Right renal pelvis (tissue), 4 donors: Measurements from ENCODE around the gene ITGBL1. TPM values are rescaled to one million over a fixed set of nuclear protein-coding genes. Genes with fewer than 3 reads are reported as not detected.
"Not testable (repeated sequence)": the region's sequence is repeated elsewhere in the genome, so short reads cannot be mapped to it uniquely, and the experiment has no call there.

Experiments
- DNase-seq, 4 donors: peaks; one replicate each; pipeline ENCODE4 v3.0.0-alpha.2; 2013; ENCODE audit warnings: low read depth in 4 of 4, low spot score in 3 of 4, missing footprints in 1 of 4
- polyA plus RNA-seq, 4 donors: library from polyadenylated mRNA; unstranded; fragments of 120-200 nt; gene quantifications; one replicate each; pipeline ENCODE4 v1.2.1, GENCODE V29; 2013; ENCODE audit not compliant: insufficient read length in 4 of 4

Gene ITGBL1
- polyA plus RNA-seq, 4 donors = 0.45 to 2.8 (median 0.95) TPM

DNA sequence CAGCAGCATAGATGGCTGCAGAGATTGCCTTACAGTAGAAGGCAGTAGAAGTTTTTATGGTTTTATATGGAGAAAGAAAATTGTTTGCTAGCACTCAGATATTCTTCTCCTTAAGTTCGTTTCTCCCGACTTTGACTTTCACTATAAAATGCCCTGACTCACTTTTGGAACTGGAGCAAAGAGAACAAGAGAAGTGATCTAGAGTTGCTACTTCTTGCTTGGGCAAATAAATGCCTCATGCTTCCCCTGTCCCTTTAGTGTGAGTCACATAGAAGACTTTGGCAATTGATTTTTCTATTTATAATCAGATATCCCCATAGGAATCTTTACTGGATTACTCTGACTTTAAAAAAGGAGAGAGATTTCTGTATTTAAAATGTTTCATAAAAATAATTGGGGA is 46.9 kb downstream of the ITGBL1 start:
- DNase-seq = no peak

DNA sequence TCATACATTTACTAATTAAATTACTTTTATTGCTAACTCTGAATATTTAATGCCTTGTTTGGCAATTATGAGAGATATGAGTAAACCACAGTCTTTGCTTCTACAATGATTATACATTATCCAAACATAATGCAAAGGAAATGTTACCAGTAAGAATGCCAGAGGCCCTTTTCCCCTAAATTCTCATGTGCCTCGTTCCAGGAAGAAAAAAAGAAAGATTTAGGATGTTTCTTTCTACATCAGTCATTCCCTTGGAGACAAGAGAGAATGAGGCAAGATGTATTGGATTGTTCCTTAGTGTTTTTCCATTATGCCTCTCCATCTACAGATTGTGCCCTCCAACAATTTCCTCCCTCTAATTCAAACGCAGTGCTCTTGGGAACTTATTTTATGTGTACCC is 50.1 kb downstream of the ITGBL1 start:
- no peak for DNase-seq

DNA sequence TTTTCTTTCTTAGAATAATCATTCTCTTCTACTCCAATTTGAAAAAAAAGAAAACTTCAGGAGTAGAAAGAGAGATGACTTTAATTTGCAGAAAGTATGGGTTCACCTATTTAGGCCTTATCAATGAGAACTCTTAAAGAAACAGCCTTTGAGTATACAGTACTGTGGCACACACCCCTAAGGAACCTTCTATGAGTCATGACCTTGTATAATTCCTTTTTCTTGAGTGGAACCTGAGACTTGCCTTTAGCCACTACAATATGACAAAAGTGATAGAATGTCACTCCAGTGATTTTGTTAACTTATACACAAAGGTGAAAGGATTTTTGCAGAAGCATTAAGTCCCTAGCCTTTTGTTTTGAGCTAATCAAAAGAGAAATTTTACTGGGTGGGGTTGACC is 58.7 kb downstream of the ITGBL1 start:
- no peak for DNase-seq

DNA sequence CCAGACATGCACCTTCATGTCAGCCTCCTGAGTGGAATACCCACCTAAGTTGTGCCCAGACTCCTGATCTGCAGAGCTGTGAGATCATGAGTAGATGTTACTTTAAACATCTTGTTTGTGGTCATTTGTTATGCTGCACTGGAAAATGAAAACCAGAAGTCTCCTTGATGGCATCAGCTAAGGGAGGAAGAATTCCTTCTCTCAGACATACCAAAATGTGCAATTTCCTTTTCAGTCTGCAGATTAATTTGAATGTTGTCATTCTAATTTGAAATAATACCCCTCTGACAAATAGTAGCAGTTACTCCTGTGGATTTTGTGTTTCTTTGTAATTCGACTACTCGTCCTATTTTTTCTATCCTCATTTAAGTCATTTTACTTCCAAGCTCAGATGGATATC is 59.3 kb downstream of the ITGBL1 start:
- DNase-seq = no peak

DNA sequence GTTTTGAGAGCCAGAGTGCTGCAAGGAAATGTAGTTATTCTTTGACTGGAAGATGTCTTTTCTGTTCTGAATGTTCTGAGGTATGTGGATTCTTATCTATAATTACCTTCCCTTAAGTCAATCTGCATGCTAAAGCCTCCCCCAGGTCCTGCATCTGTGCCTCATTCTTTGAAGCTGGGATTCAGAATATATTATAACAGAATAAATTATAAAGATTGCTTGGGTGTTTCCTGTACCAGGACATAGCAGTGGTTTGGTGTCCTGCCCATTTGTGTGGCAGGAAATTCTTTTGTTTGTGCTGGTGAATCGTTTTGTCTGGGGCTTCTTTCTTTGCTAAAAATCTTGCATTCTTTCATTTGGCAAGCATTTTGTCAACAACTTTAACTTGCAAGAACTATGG is 60.2 kb downstream of the ITGBL1 start:
- DNase-seq = no peak

DNA sequence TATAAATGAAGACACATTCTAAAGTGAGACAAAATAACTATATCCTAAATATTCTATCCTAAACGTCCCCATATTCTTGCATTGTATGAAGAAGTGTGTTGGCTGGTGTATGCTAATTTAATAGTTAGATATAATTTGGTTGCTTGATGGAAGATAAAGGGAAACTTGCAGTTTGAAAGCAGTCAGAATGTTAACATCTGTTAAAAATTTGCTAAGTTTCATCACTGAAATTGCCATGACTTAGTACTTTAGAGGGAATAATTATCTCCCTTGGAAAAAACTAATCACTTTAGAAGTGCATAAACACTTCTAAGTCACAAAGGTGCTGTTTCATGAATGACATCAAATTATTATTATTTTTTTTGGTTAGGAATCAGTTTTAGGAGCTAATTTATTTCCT is 61.6 kb downstream of the ITGBL1 start:
- no peak for DNase-seq

DNA sequence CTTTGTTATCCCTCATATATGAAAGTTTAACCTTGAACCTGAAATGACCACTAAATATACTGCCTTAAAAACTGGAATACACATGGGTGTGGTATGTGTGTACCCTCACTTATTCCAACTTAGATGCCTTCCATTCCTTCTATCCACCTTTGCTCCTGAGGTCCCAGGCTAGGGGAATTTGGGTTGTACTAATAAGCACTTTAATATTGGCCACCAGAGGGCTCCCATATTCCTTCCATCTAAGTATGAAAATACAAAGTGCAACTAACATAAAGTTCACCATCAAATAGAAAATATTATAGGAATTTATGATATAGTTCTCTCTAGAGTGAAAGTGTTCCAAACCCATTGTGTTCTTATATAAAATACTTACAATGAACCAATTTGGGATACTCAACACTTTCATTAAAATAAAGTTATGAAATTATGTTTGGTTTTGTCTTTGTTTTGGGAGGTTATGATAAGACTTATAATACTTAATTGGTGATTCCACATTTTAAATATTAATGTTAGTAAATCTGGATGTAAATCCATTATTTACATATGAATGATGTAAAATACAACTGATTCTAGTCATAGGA is 62.3 kb downstream of the ITGBL1 start:
- DNase-seq = peak in 2 of 4 donors; percentile 25 to 51

DNA sequence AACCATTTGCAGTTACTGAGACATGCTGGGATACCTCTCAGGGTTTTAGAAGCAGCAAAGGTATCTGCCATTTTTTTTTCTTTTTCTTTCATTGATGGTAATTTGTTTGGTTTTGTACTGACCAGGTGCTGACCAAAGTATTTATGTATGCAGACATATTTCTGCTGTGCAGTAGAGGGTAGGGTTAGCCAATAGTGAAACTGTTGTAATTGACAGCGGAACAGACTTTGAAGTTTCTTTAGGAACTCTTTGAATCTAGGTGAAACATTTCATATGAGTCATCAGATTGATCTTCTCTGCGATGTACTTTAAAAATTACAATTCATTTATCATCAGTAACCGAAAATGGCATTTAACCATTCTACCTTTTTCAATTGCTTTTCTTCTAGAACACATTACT is 63.0 kb downstream of the ITGBL1 start:
- DNase-seq = no peak

DNA sequence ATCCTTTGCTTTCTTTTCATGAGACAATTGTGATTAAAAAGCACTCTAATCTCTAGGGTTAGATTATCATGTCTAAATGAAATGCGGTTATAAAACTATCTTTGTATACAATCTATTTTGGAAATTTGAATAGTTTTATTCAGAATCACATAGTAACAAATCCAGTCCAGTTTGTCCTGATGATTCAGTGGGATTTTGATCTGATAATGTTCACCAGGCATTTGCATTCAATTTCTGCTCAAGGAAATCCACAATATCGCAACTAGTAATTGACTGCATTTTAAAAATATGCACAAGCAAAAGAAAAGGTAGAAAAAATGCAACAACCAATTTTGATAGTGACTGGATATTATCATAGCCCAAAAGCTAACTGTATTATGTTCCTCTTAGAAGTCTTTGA is 63.8 kb downstream of the ITGBL1 start:
- DNase-seq = no peak

DNA sequence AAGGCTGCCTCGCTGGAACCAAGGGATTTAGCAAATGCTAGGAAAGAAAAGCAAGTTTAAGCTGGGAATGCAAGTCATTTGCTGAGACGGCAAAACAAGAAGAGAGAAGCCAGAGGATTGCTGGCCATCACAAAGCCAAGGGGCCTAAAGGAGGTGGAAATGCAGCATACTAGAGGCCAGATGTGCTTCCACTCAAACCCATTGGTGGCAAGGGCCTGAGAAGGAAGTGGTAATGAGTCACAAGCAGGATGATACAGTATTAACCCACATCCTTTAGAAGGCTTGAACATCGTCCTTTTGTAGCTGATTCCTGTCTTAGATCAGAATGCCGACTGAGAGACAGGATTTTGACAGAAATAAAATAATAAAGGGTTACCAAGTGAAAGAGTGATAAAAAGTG is 68.2 kb downstream of the ITGBL1 start:
- DNase-seq = no peak

DNA sequence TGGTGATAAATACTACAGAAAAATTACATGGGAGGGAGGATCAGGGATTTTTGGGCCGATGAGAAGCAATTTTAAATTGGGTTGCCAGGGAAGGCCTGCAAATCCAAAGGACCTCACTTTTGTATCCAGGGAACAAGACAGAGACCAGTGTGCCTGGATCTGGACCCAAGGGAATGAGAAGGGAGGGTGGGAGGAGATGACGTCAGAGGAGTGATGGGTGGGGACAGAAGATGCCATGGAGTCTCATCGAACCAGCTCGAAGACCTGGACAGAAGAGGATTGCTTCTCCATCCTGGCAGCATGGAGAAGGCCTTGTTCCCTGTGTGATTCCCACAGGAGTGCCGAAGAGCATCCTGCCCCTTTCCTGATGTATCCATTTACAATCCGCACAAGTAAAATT is 68.9 kb downstream of the ITGBL1 start:
- DNase-seq = no peak

DNA sequence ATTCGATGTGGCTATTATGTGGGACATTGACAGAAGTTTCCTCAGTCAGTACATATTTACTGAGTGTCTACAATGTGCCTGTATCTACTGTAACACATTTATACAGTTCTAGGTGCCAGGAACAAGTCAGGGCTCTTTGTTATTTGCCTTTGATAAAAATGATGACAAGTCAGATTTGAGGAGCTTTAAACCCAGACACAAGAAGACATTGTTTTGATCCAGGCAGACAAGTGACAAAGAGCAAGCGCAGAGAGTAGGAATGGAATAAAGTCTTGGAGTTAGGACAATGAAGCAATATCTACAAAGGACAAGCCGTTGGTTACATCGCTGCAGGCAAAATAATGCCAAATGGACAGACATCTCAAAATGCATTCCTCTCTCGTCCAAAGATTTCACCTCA is 70.1 kb downstream of the ITGBL1 start:
- no peak for DNase-seq

DNA sequence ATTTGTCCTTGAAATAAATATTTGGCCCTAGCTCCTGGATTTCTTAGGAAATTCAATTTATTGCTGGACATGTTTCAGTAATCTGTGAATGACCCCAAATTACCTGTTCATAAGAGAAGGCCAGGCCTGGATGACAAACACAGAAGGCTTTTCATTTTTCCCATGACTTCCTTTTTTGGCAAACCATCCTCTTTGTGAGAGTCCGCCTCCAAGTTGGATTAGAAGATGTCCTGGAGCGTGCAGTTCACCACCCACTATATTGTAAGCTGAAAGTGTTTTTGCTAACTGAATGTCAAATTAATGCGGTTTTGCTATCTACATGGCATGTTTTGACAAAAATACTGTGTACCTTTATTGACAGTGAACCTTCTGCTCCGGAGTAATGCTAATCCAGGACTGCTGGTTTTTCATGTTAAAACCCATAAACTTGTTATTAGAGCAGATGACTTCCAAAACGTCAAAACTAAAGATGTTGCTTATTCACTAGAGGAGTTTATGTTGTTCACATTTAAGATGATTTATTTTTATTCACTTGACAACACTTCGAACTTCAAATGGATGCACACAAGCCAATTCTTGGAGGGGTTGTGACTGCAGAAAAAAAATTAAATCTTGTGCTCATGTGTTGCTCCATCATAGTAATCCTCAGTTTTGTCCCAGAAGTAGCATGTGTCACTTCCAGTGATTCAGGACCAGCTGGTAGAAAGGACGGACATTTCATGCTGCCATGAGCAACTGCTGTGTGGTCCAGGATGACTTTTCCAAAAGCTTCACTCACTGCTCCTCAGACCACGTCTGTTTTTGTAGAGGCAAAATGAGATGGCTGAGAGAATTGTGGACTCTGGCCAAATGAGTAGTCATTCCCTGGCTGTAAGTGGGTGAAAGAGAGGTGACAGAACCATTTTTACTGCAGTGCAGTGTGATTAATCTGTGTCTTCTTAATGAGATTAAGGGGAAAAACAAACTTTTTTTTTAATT is 71.0 kb downstream of the ITGBL1 start:
- no peak for DNase-seq

DNA sequence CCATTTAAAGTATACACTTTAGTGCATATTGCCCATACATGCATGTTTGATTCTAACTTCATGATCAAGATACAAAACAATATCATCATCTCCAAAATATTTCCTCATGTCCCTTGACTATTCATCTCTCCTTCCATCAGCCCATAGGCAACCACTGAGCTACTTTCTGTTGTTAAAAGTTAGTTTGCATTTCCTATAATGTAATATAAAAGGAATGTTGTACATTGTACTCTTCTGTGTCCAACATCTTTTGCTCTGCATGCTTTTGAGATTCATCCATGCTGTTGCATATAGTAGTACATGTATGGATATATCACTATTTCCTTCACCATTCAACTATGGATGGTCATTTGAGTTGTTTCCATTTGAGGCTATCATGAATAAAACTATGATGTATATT is 74.7 kb downstream of the ITGBL1 start:
- DNase-seq = no peak

DNA sequence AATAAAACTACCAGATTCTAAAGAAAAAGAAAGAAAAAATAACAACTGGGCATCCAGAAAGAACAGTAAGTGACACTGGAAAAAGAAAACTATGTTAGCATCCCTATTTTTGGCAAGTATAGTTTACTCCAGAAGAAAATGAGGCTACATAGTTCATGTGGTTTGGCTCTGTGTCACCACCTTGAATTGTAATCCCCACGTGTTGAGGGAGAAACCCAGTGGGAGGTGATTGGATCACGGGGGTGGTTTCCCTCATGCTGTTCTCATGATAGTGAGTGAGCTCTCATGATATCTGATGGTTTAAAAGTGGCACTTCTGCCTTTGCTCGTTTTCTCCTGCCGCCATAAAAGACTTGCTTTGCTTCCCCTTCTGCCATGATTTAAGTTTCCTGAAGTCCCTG is 76.9 kb downstream of the ITGBL1 start:
- no peak for DNase-seq

DNA sequence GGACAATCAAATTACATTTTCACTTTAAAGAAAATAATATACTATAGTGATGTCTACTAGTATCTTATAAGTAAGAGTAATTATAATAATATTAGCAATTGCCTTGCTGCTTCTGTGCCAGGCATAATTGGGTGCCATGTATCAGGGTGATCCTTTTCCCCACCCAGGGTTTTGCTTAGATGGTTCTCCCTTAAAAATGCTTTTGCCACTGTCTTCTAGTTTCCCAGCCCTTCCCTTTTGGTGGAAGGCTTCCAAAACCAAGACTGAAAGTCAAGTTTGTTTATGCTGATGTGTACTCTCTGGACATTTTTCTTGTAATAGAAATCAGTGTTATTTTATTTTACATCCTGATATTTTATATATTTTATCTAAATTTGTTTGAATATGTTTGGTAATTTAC is 77.8 kb downstream of the ITGBL1 start:
- DNase-seq = no peak

DNA sequence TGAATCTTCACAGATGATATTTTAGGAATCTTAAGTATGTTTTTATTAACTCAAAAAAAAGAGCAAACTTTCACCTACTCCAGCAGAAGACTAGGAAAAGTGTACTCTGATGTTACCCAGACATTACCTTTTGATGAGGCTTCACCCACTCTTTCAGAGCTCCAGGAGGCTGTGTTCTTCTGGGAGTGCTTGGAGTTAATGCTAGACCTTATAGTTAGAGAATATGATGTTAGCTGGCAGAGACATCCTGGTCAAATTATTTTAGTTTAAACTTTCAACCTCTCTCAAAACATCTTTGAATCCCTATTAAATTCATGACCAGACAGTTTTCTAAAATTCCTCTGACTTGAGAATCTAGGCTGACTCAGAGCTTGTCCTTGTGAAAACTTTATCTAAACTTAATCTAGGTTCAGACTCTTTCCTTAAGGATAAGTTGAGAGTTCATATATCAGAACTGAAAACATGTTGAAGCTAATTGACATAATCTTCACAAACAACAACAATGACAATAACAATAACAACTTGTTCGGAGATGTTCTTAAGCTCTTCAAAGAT is 82.8 kb downstream of the ITGBL1 start:
- no peak for DNase-seq

DNA sequence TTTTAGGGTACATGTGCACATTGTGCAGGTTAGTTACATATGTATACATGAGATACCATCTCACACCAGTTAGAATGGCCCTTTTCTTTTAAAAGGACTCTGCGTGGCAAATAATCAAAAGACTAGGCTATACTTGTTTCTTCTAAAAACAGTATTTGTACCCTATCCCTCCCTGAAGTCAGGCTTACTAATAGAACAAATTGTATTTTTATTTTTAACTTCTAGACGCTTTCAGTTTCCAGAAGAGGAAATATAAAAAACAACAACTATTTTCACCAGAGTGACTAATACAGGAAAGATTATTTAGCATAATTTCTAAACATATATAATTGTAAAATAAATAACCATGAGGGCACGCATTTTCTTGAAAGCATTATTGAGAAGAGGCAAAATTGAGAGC is 83.6 kb downstream of the ITGBL1 start:
- no peak for DNase-seq

DNA sequence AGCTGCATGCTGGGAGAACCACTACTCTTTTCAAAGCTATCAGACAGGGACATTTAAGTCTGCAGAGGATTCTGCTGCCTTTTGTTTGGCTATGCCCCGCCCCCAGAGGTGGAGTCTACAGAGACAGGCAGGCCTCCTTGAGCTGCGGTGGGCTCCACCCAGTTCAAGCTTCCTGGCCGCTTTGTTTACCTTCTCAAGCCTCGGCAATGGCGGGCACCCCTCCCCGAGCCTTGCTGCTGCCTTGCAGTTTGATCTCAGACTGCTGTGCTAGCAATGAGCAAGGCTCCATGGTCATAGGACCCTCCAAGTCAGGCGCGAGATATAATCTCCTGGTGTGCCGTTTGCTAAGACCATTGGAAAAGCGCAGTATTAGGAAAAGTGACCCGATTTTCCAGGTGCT is 92.1 kb downstream of the ITGBL1 start:
- DNase-seq = not testable (repeated sequence)

DNA sequence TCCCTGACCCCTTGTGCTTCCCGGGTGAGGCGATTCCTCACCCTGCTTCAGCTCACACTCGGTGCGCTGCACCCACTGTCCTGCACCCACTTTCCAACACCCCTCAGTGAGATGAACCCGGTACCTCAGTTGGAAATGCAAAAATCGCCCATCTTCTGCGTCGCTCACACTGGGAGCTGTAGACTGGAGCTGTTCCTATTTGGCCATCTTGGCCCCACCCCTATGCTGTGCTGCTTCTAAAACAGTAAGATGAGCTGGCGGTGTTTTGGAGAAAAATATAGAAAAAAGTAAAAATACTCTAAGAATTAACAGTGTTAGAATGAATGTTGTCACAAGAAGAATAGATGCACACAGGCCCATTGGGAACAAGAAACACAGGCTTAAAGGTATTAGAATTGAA is 92.5 kb downstream of the ITGBL1 start:
- no peak for DNase-seq

DNA sequence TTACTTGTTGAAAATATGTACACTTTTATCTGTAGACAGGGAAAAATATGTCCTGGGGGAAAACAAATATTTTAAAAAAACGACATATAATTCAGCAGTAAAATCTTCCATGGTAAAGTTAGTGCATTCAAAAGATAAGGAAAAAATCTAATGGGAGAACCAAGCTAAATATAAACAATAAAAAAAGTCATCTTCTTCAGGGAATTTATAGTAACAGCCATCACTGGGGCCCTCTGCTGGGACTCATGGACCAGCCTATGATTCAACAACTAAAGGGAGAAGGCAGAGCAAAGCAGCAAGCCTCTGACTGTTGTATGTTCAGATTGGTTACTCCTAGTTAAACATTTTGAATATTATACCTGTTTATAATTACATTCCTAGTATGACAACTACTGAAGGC is 93.0 kb downstream of the ITGBL1 start:
- no peak for DNase-seq

DNA sequence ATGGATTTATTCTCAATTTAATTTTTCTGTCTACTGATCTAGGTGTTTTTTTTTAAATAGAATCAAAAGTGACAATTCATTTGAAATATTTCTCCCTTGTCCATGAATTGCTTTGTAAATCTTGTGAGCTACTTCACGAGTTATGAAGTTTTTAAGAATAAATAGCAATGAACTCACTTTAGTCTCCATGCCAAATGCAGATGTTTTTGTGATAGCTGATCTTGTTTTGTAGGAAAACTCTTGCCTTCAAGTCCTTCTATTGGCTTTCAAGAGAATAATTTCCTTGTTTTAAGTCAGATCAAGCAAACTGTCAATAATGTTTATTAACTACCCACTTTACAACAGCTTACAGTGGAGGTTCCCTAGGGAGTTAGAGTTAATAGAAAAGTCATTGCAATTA is 99.8 kb downstream of the ITGBL1 start:
- no peak for DNase-seq
